Activated CD8-positive, alpha-beta T cell treated with anti-CD3 and anti-CD28 coated beads for 36 hours (primary cell): ENCODE results near the gene HNF4A. TPM values are rescaled to one million over a fixed set of nuclear protein-coding genes. Genes with fewer than 3 reads are reported as not detected.
"Not testable (repeated sequence)": the region's sequence is repeated elsewhere in the genome, so short reads cannot be mapped to it uniquely, and the experiment has no call there.

ENCODE experiments used
- ATAC-seq: fragments of 200-7000 bp; cut with Tn5 transposase; one replicate; pipeline ENCODE4 v1.10.0; 2021; ENCODE audit warnings: mild to moderate bottlenecking, moderate library complexity
- CTCF ChIA-PET: fragments of 350-600 bp; sonication (Branson Sonifier 250); formaldehyde crosslinking; loops from one replicate; lab custom pipeline; 2021; ENCODE audit warnings: antibody characterized with exemption; lab: Charles Lee
- POLR2A ChIA-PET: fragments of 350-600 bp; sonication (Branson Sonifier 250); formaldehyde crosslinking; loops from one replicate; lab custom pipeline; 2021; ENCODE audit warnings: antibody characterized with exemption; lab: Charles Lee
- DNase-seq: peaks from one replicate; pipeline ENCODE4 v3.0.0-alpha.2; 2020
- H3K27ac Mint-ChIP-seq: one replicate; pipeline ENCODE4 v1.8.0; 2021; ENCODE audit warnings: mild to moderate bottlenecking, mixed read lengths
- H3K27me3 Mint-ChIP-seq: one replicate; pipeline ENCODE4 v1.8.0; 2021; ENCODE audit warnings: mixed read lengths
- H3K36me3 Mint-ChIP-seq: one replicate; pipeline ENCODE4 v1.8.0; 2021; ENCODE audit warnings: low read depth, mixed read lengths
- H3K4me1 Mint-ChIP-seq: one replicate; pipeline ENCODE4 v1.8.0; 2021; ENCODE audit warnings: low read depth, mixed read lengths
- H3K4me3 Mint-ChIP-seq: one replicate; pipeline ENCODE4 v1.8.0; 2021; ENCODE audit warnings: mild to moderate bottlenecking, moderate library complexity, mixed read lengths
- H3K9me3 Mint-ChIP-seq: one replicate; pipeline ENCODE4 v1.8.0; 2021; ENCODE audit warnings: mixed read lengths
- intact Hi-C: fragments of 100-400 bp; cut with micrococcal nuclease; formaldehyde crosslinking; loops from one replicate; pipeline ENCODE4 v1.10.0; 2022
- total RNA-seq, 2 experiments: library from RNA; stranded (reverse); gene quantifications; one replicate each; pipeline ENCODE4 v1.2.3, GENCODE V29; 2021
- TF ChIP-seq, protein P1 (sequence below): fragments of 200-600 bp; IDR thresholded peaks from one replicate; pipeline ENCODE4 v1.8.0; 2022; ENCODE audit warnings: antibody characterized with exemption, mild to moderate bottlenecking

HNF4A gene
- total RNA-seq, 2 experiments from 2014 or later = not detected

DNA sequence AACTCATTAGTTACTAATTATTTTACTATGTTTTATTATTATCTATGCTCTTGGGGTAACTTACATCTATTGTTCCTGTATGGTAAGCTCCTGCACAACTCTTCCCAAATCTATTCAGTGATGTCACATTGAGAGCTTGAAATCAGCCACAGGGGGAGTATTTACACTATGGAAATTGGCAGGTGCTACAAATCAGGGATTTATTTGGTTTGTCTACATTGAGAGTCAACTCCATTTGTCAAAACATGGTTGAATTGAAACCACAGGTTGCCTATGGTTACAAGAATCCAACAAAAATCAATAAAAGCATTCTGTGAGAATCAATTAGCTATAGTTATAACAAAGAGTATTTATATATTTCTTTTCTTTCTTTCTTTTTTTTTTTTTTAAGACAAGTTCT is 40.6 kb upstream of the HNF4A start:
- DNase-seq (no peak), ATAC-seq (no peak)
- TF ChIP-seq, protein P1, sequence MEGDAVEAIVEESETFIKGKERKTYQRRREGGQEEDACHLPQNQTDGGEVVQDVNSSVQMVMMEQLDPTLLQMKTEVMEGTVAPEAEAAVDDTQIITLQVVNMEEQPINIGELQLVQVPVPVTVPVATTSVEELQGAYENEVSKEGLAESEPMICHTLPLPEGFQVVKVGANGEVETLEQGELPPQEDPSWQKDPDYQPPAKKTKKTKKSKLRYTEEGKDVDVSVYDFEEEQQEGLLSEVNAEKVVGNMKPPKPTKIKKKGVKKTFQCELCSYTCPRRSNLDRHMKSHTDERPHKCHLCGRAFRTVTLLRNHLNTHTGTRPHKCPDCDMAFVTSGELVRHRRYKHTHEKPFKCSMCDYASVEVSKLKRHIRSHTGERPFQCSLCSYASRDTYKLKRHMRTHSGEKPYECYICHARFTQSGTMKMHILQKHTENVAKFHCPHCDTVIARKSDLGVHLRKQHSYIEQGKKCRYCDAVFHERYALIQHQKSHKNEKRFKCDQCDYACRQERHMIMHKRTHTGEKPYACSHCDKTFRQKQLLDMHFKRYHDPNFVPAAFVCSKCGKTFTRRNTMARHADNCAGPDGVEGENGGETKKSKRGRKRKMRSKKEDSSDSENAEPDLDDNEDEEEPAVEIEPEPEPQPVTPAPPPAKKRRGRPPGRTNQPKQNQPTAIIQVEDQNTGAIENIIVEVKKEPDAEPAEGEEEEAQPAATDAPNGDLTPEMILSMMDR = no peak
- Mint-ChIP-seq H3K27ac (no peak overlapping the region), H3K4me1 (peaks cover 8% of the 10 kb centered on the region), H3K9me3 (no peaks in the 10 kb centered on the region), H3K4me3 (no peak overlapping the region), H3K27me3 (no peaks in the 10 kb centered on the region), H3K36me3 (peaks cover 2% of the 10 kb centered on the region)
- ChIA-PET CTCF (interaction anchor here (1.4 to 8.3 kb wide), 3 partner anchors 12 to 99 kb away, joined by 4 to 444 read pairs (median 10); no protein-coding TSS in a partner anchor), POLR2A (no interaction called here)
- intact Hi-C loops = loop anchor here (10.0 kb wide), 1 partner anchor 200 kb away; no protein-coding TSS in a partner anchor

DNA sequence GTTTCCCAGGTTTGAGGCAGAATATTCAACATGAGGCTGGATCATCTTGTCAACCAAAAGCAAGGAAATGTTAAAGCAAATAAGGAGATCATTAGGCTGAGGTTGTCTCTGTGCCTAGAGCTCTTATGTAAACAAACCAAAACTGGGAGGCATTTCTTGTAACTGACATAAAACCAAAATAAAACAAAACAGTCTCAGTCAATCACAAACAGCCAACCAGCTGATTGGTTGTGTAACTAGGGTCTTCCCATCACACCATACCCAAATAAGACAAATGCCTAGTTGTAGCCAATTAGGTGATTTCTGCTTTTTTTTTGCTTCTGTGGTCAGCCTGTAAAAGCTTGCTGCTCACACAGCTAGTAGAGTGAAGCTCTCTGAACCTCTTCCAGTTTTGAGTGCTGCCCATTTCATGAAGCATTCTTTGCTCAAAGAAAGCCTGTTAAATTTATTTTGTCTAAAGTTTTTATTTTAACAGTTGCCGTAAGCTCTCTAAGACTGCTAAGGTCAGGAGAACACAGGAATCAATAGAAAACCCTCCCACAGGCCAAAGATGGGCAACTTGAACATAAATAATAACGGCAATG is 35.6 kb upstream of the HNF4A start:
- Mint-ChIP-seq H3K9me3 (no peaks in the 10 kb centered on the region), H3K4me1 (no peaks in the 10 kb centered on the region), H3K36me3 (no peaks in the 10 kb centered on the region), H3K27ac (no peak overlapping the region), H3K27me3 (no peaks in the 10 kb centered on the region), H3K4me3 (no peak overlapping the region)
- intact Hi-C loops = loop anchor here (10.0 kb wide), 1 partner anchor 205 kb away; no protein-coding TSS in a partner anchor
- ChIA-PET CTCF (interaction anchor here (4.7 to 7.8 kb wide), 2 partner anchors 8 to 103 kb away, joined by 28 to 62 read pairs; partner anchors contain the start of gene FITM2), POLR2A (interaction anchor here (0.6 kb wide), 2 partner anchors 10 to 147 kb away, joined by 3 read pairs; no protein-coding TSS in a partner anchor)
- TF ChIP-seq, protein P1 = no peak
- DNase-seq (no peak), ATAC-seq (no peak)

- CTCF ChIA-PET = interaction anchor here (1.8 to 4.7 kb wide), 2 partner anchors 13 to 134 kb away, joined by 5 to 25 read pairs; partner anchors contain the start of gene FITM2
- no peaks in the 10 kb centered on the region for H3K27me3 Mint-ChIP-seq
- DNase-seq = no peak
- H3K4me3 Mint-ChIP-seq = no peak overlapping the region
- no peak for ATAC-seq
- POLR2A ChIA-PET = no interaction called here
- no peaks in the 10 kb centered on the region for H3K36me3 Mint-ChIP-seq
- no peaks in the 10 kb centered on the region for H3K9me3 Mint-ChIP-seq
- H3K27ac Mint-ChIP-seq = no peak overlapping the region
- TF ChIP-seq, protein P1 = no peak
- intact Hi-C loops = no loop called here
- no peaks in the 10 kb centered on the region for H3K4me1 Mint-ChIP-seq
These were observed 31.2 kb upstream of the HNF4A start for GRCh38 chr20:44324343-44324742.

- TF ChIP-seq, protein P1 = peak; percentile 40
- no peaks in the 10 kb centered on the region for H3K27me3 Mint-ChIP-seq
- no peaks in the 10 kb centered on the region for H3K4me1 Mint-ChIP-seq
- CTCF ChIA-PET = interaction anchor here (1.4 to 4.7 kb wide), 5 partner anchors 12 to 111 kb away, joined by 4 to 25 read pairs (median 5); partner anchors contain the start of gene FITM2
- no peaks in the 10 kb centered on the region for H3K36me3 Mint-ChIP-seq
- intact Hi-C loops = no loop called here
- ATAC-seq (peak; percentile 79), DNase-seq (peak; percentile 33)
- POLR2A ChIA-PET = interaction anchor here (0.6 to 0.8 kb wide), 3 partner anchors 13 to 56 kb away, joined by 3 to 4 read pairs (median 3); no protein-coding TSS in a partner anchor
- peak overlapping the region; percentile 15 for H3K4me3 Mint-ChIP-seq
- H3K9me3 Mint-ChIP-seq = no peaks in the 10 kb centered on the region
- H3K27ac Mint-ChIP-seq = peak overlapping the region; percentile 34
These were observed 28.9 kb upstream of the HNF4A start for GRCh38 chr20:44326391-44327159.

GRCh38 chr20:44327748-44328147 is 27.8 kb upstream of the HNF4A start:
- ATAC-seq, POLR2A ChIA-PET, H3K27ac Mint-ChIP-seq: not testable (repeated sequence)

More at GRCh38 chr20:44327748-44328147, 27.8 kb upstream of the HNF4A start:
- intact Hi-C loops, DNase-seq, H3K27me3 Mint-ChIP-seq, H3K4me1 Mint-ChIP-seq, H3K4me3 Mint-ChIP-seq, H3K36me3 Mint-ChIP-seq, H3K9me3 Mint-ChIP-seq: not testable (repeated sequence)
- CTCF ChIA-PET = interaction anchor here (1.1 to 4.7 kb wide), 3 partner anchors 10 to 16 kb away, joined by 4 to 25 read pairs (median 4); partner anchors contain the start of gene FITM2
